K562 (cell line): ENCODE data around the gene C16orf96. TPM values are rescaled to one million over a fixed set of nuclear protein-coding genes. Genes with fewer than 3 reads are reported as not detected.

Source experiments
- ATAC-seq: fragments of 200-7000 bp; cut with Tn5 transposase; 3 replicates; pipeline ENCODE4 v1.9.1; 2020; ENCODE audit warnings: moderate library complexity
- BruUV-seq: library from RNA; stranded (reverse); fragments of 400-500 nt; replicated peaks from 2 replicates; lab custom pipeline; 2021; lab: Mats Ljungman, UMichigan
- CTCF ChIA-PET: fragments of 300-600 bp; formaldehyde crosslinking; extraction: SDS; loops from one replicate; lab custom pipeline; 2021; ENCODE audit warnings: low intra/inter-chr PET ratio; lab: Yijun Ruan, JAX
- POLR2A ChIA-PET: fragments of 300-600, 350-650 bp; sonication (Branson Sonifier 250); formaldehyde crosslinking; extraction: SDS; loops from one replicate; lab custom pipeline; 2021; ENCODE audit warnings: antibody characterized with exemption, inconsistent platforms; lab: Yijun Ruan, JAX
- DNase-seq, 4 experiments: peaks; one replicate each; pipeline versions ENCODE4 v3.0.0 to v3.0.0-alpha.2; 2011 to 2018; ENCODE audit warnings: low spot score in 3 of 4, mixed read lengths in 3 of 4; ENCODE audit errors: extremely low read depth in 1 of 4
- FAIRE-seq: peaks from 2 replicates; lab custom pipeline; 2011; peaks lifted over from hg19 to GRCh38; lab: Jason Lieb, UNC
- H2AFZ ChIP-seq: 2 replicates; pipeline ENCODE4 v1.6.0; 2011; ENCODE audit warnings: low read depth, low read length, control low read depth, inconsistent platforms
- H3K27ac ChIP-seq: fragments of 200-600 bp; 3 replicates; pipeline ENCODE4 v1.8.0; 2011; ENCODE audit warnings: low read depth, mild to moderate bottlenecking, control low read depth, inconsistent platforms, low read length, moderate library complexity, mixed read lengths; ENCODE audit errors: extremely low read depth
- H3K27me3 ChIP-seq, 2 experiments: fragments of 300-600 bp in 1 of 2; 2 replicates in 1 of 2; 3 replicates in 1 of 2; pipeline versions ENCODE4 v1.6.0 to v1.8.0; 2011; ENCODE audit warnings: inconsistent platforms in 2 of 2, low read length in 2 of 2, mild to moderate bottlenecking in 1 of 2, mixed read lengths in 1 of 2, moderate library complexity in 1 of 2; ENCODE audit not compliant: control insufficient read depth in 2 of 2, insufficient read depth in 2 of 2
- H3K36me3 ChIP-seq: fragments of 300-600 bp; 3 replicates; pipeline ENCODE4 v1.8.0; 2011; ENCODE audit warnings: mild to moderate bottlenecking, low read length, inconsistent platforms; ENCODE audit not compliant: control insufficient read depth, insufficient read depth
- H3K4me1 ChIP-seq, 2 experiments: fragments of 200-600 bp in 1 of 2; replicated peaks in 1 of 2; 2 replicates in 1 of 2; 3 replicates in 1 of 2; pipeline versions ENCODE4 v1.5.1 to v1.8.0; 2011; ENCODE audit warnings: inconsistent platforms in 2 of 2, low read length in 2 of 2, mild to moderate bottlenecking in 1 of 2, mixed read lengths in 1 of 2, moderate library complexity in 1 of 2; ENCODE audit not compliant: control insufficient read depth in 2 of 2, insufficient read depth in 2 of 2
- H3K4me2 ChIP-seq: 2 replicates; pipeline ENCODE4 v1.6.1; 2011; ENCODE audit warnings: low read length, control low read depth, inconsistent platforms, mixed read lengths; ENCODE audit not compliant: insufficient read depth
- H3K4me3 ChIP-seq: fragments of 200-600 bp; sonication (generic), shearing (Covaris generic); 2 replicates; pipeline ENCODE4 v1.5.1; 2016; ENCODE audit warnings: control low read depth, inconsistent platforms
- H3K79me2 ChIP-seq: fragments of 200-600 bp; 3 replicates; pipeline ENCODE4 v1.8.0; 2011; ENCODE audit warnings: low read length, inconsistent platforms; ENCODE audit not compliant: control insufficient read depth, insufficient read depth
- H3K9ac ChIP-seq, 2 experiments: 2 replicates each; pipeline versions ENCODE4 v1.6.0 to v1.6.1; 2011; ENCODE audit warnings: low read depth in 2 of 2, low read length in 2 of 2, control low read depth in 1 of 2, inconsistent platforms in 1 of 2, mild to moderate bottlenecking in 1 of 2, mixed read lengths in 1 of 2; ENCODE audit not compliant: insufficient read depth in 1 of 2
- H3K9me1 ChIP-seq: one replicate; pipeline ENCODE4 v1.6.0; 2011; ENCODE audit warnings: inconsistent platforms, mild to moderate bottlenecking, low read length, moderate library complexity; ENCODE audit not compliant: control insufficient read depth, insufficient read depth
- H3K9me3 ChIP-seq: replicated peaks from 2 replicates; pipeline ENCODE4 v1.5.1; 2011; ENCODE audit warnings: low read depth, low read length, inconsistent platforms; ENCODE audit not compliant: control insufficient read depth, insufficient read depth
- H4K20me1 ChIP-seq: replicated peaks from 2 replicates; pipeline ENCODE4 v1.6.1; 2011; ENCODE audit warnings: low read length, inconsistent platforms, mixed read lengths; ENCODE audit not compliant: control insufficient read depth, insufficient read depth
- C11orf30 ChIP-seq: fragments of 450-650 bp; IDR thresholded peaks from 2 replicates; pipeline ENCODE4 v1.6.1; 2016; ENCODE audit warnings: low read depth, mild to moderate bottlenecking
- NFE2 ChIP-seq: IDR thresholded peaks from 2 replicates; pipeline ENCODE4 v1.6.1; 2014; ENCODE audit warnings: antibody characterized with exemption, low read depth
- NFIC ChIP-seq: fragments of 450-650 bp; IDR thresholded peaks from 2 replicates; pipeline ENCODE4 v1.6.1; 2017; ENCODE audit warnings: mild to moderate bottlenecking, inconsistent platforms
- NFIX ChIP-seq: fragments of 250-450 bp; sonication (Bioruptor Pico); IDR thresholded peaks from 2 replicates; pipeline ENCODE4 v1.4.0; 2020; ENCODE audit warnings: low read depth, mild to moderate bottlenecking, moderate library complexity
- SRSF1 ChIP-seq: fragments of 200-400 bp; formaldehyde crosslinking; IDR thresholded peaks from 2 replicates; pipeline ENCODE4 v1.6.1; 2017; ENCODE audit warnings: mild to moderate bottlenecking, low read depth, low read length, moderate library complexity
- TSHZ1 ChIP-seq: fragments of 250-450 bp; sonication (Bioruptor Pico); IDR thresholded peaks from 2 replicates; pipeline ENCODE4 v1.4.0; 2020; ENCODE audit warnings: mild to moderate bottlenecking, moderate library complexity
- WGBS: fragments of 100-300 bp; shearing (Covaris generic); methylation state at CpG from one replicate; pipeline ENCODE4 v1.1.6; 2016; ENCODE audit warnings: low coverage, mixed read lengths; ENCODE audit not compliant: insufficient coverage; ENCODE audit errors: missing lambda C conversion rate; 5-methylcytosine and 5-hydroxymethylcytosine counted together
- in situ Hi-C: fragments of 300-500 bp; cut with MboI; formaldehyde crosslinking; loops from 4 replicates; pipeline ENCODE4 v1.15.0; 2018; ENCODE audit warnings: inconsistent platforms, mixed read lengths
- intact Hi-C: fragments of 100-400 bp; cut with micrococcal nuclease; formaldehyde crosslinking; loops from 2 replicates; pipeline ENCODE4 v1.14.2; 2022
- polyA plus RNA-seq, 8 experiments: library from polyadenylated mRNA; depleted of rRNA in 4 of 8; stranded (reverse) in 5 of 8; unstranded in 3 of 8; fragments of >200 nt; fragmentation: Nextera tagmentation in 2 of 8; fragmentation: Illumina TruSeq in 1 of 8; extraction: Ambion mirVana in 2 of 8; extraction: Trizol in 1 of 8; gene quantifications; 2 replicates each; pipeline versions ENCODE4 v1.2.1 to v1.2.3, GENCODE V29; 2011 to 2014; ENCODE audit warnings: inconsistent platforms in 1 of 8, missing spikeins in 1 of 8
- total RNA-seq, 7 experiments: library from RNA; depleted of rRNA in 6 of 7; stranded (reverse); fragments of >200 nt in 6 of 7; fragmentation: Illumina TruSeq in 2 of 7; extraction: Trizol in 2 of 7; gene quantifications; 2 replicates each; pipeline versions ENCODE4 v1.2.1 to v1.2.3, GENCODE V29; 2011 to 2021; ENCODE audit warnings: low replicate concordance in 1 of 7

The C16orf96 gene
- total and polyA plus RNA-seq, 9 of the 15 experiments (the other 6 are each of a cell fraction or from before 2014, with no cell fraction given): not detected

DNA sequence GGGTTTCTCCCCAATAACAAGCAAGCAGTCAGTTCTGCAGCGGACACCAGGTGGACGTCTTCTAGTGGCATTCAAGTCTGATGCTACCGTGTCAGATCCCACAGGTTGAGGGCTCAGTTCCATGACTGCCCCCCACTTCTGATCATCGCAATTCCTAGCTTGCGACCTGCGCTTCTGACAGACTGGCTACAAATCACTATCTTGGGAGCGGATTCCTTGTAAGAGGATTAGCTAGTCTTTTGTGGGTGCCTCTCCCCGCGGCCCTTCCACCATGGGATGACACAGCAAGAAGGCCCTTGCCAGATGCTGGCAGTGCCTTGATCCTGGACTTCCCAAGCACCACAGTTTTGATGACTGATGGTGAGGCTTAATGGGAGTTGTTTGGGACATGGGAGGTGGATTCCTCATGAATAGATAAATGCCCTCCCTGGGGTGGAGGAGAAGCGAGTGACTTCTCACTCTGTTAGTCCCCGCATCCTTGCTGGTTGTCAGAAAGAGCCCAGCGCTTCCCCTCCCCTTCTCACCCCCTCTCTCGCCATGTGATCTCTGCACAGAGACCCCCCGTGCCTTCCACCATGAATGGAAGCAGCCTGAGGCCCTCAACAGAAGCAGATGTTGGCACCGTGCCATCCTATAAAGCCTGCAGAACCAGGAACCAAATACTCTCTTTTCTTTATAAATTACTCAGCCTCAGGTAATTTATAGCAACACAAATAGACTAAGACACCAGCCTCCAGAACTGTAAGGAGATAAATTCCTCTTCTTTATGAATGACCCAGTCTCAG is 36.7 kb upstream of the C16orf96 start:
- in situ Hi-C loops: loop anchor here (5.0 to 10.0 kb wide), 2 partner anchors 68 to 435 kb away; partner anchors contain the start of gene SEC14L5
- intact Hi-C loops: loop anchor here (2.0 to 10.0 kb wide), 2 partner anchors 65 to 435 kb away; partner anchors contain the start of gene SEC14L5
- no peaks in the 10 kb centered on the region for H3K9me3 ChIP-seq
- H3K9me1 ChIP-seq: no peaks in the 10 kb centered on the region
- ChIA-PET CTCF (interaction anchor here (0.6 to 3.0 kb wide), 2 partner anchors 20 to 436 kb away, joined by 3 to 13 read pairs; no protein-coding TSS in a partner anchor), POLR2A (interaction anchor here (0.8 kb wide), 1 partner anchor 17 kb away, joined by 3 read pairs; no protein-coding TSS in a partner anchor)
- H3K36me3 ChIP-seq: no peaks in the 10 kb centered on the region
- no peak for TF ChIP-seq TSHZ1 (CRISPR knock-in tag)
- TF ChIP-seq NFE2: 0 out of 2 replicates have a peak, but pooled peaks have one; percentile 15
- 0 out of 2 replicates have a peak, but pooled peaks have one; percentile 9 for TF ChIP-seq C11orf30
- TF ChIP-seq NFIC: peak; percentile 92
- no peak for TF ChIP-seq SRSF1
- peak; percentile 33; the same call in 1 of the 2 replicates for TF ChIP-seq NFIX (CRISPR knock-in tag)
- no peaks in the 10 kb centered on the region for H3K27me3 ChIP-seq
- no peak overlapping the region for H2AFZ ChIP-seq
- FAIRE-seq: no peak
- H3K9ac ChIP-seq: no peak overlapping the region
- BruUV-seq: no TSS peak
- H3K79me2 ChIP-seq: no peaks in the 10 kb centered on the region
- H3K27ac ChIP-seq: no peak overlapping the region
- DNase-seq: no peak
- H3K4me1 ChIP-seq: peaks cover 9 to 20% of the 10 kb centered on the region in 2 experiments; a peak in 4 of 5 replicates
- H3K4me3 ChIP-seq: no peak overlapping the region
- H3K4me2 ChIP-seq: no peak overlapping the region
- 42% methylated on average over 14 of the region's 15 CpGs for WGBS
- no peaks in the 10 kb centered on the region for H4K20me1 ChIP-seq
- ATAC-seq: no peak
